Measurements from ENCODE around the gene C1orf226. TPM values are rescaled to one million over a fixed set of nuclear protein-coding genes. Genes with fewer than 3 reads are reported as not detected.
"Not testable (repeated sequence)": the region's sequence is repeated elsewhere in the genome, so short reads cannot be mapped to it uniquely, and the experiment has no call there.

Gene C1orf226
- total RNA-seq, 4 donors from 2014 or later = 2.5 to 10.2 (median 3.7) TPM

GRCh38 chr1:162417650-162418049 lies 36.1 kb downstream of the C1orf226 start:
- ATAC-seq (ENCODE audit: low FRiP score) = no peak
- no peak for TF ChIP-seq CTCF (IDR thresholded peaks at IDR 0.05)
- DNase-seq (ENCODE audit: low spot score) = no peak

- DNase-seq (ENCODE audit: low spot score); ATAC-seq (ENCODE audit: low FRiP score): not testable (repeated sequence)
These were observed 37.1 kb downstream of the C1orf226 start for GRCh38 chr1:162418584-162418983.

- not testable (repeated sequence) for ATAC-seq (ENCODE audit: low FRiP score); DNase-seq (ENCODE audit: low spot score)
These were observed 38.0 kb downstream of the C1orf226 start for GRCh38 chr1:162419450-162419931.

- DNase-seq (ENCODE audit: low spot score) (no peak), ATAC-seq (ENCODE audit: low FRiP score) (no peak)
- no peak for TF ChIP-seq CTCF (IDR thresholded peaks at IDR 0.05)
These were observed 38.6 kb downstream of the C1orf226 start for GRCh38 chr1:162420120-162420519.

GRCh38 chr1:162421258-162422164 lies 40.0 kb downstream of the C1orf226 start:
- DNase-seq (ENCODE audit: low spot score) = no peak
- no peak for TF ChIP-seq CTCF (IDR thresholded peaks at IDR 0.05)
- no peak for ATAC-seq (ENCODE audit: low FRiP score)

GRCh38 chr1:162422662-162423375 lies 41.3 kb downstream of the C1orf226 start:
- TF ChIP-seq CTCF (IDR thresholded peaks at IDR 0.05) = no peak
- DNase-seq (ENCODE audit: low spot score) (no peak), ATAC-seq (ENCODE audit: low FRiP score) (no peak)

GRCh38 chr1:162430583-162430982 lies 49.1 kb downstream of the C1orf226 start:
- ATAC-seq (ENCODE audit: low FRiP score) = no peak
- no peak for TF ChIP-seq CTCF (IDR thresholded peaks at IDR 0.05)
- DNase-seq (ENCODE audit: low spot score) = no peak

GRCh38 chr1:162432977-162433713 lies 51.6 kb downstream of the C1orf226 start:
- not testable (repeated sequence) for DNase-seq (ENCODE audit: low spot score); ATAC-seq (ENCODE audit: low FRiP score)
